Adipose tissue (tissue), 3 donors: Measurements from ENCODE around the gene CPXCR1. TPM values are rescaled to one million over a fixed set of nuclear protein-coding genes. Genes with fewer than 3 reads are reported as not detected.
"Not testable (repeated sequence)": the region's sequence is repeated elsewhere in the genome, so short reads cannot be mapped to it uniquely, and the experiment has no call there.

Experiments used
- H3K27ac ChIP-seq: one replicate; pipeline ENCODE4 v1.5.1; 2013; ENCODE audit warnings: low read depth, low read length
- WGBS, 3 donors: extraction: QIAGEN DNeasy Blood & Tissue Kit; methylation state at CpG; one replicate each; pipeline ENCODE4 v1.1.7; 2013; 5-methylcytosine and 5-hydroxymethylcytosine counted together
- polyA plus RNA-seq, 3 donors: library from polyadenylated mRNA; stranded (reverse); fragments of 200-250 nt; gene quantifications; one replicate each; pipeline ENCODE4 v1.2.3, GENCODE V29; 2013
- donor health status: healthy with polysubstance abuse.
- donor health status: Bipolar disorder and iron deficiency.
- donor health status: healthy.

CPXCR1 gene
- polyA plus RNA-seq = not detected

DNA sequence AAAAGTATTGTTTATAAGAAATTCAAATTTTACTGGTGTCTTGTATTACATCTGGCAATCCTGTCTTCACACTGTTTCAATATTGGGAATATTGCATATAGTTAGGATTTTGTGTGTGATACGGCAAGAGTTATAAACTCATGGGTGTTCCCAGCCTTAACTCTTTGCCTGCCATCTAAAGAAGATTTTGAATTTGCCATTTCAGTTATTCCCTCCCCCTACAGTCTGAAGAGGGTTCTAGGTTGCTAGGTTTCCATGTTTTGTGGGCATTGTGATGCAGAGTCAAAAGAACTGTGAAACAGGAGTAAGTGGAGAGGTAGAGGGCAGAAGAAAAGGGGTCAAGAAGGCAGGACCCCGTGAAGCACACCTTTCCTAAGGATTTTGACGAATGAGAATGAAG is at the start of gene CPXCR1:
Gene CPXCR1, plus strand, starts transcription at position 301 of the 400 bp plus-strand sequence. CDS start 6,190 bp downstream, outside the sequence.
- 50 to 54% (median 53%) methylated on average over 3 of the region's 3 CpGs for WGBS, 3 donors

GRCh38 chrX:88735835-88736234 is 11.2 kb upstream of the CPXCR1 start:
- WGBS, 3 donors = 57 to 80% (median 74%) methylated on average over 4 of the region's 4 CpGs
- no peak overlapping the region for H3K27ac ChIP-seq

More for the DNA sequence above, at the start of gene CPXCR1:
- H3K27ac ChIP-seq = no peak within 1 kb of the TSS

GRCh38 chrX:88746215-88746614 is 810 bp upstream of the CPXCR1 start:
- WGBS, 3 donors = 91 to 93% (median 92%) methylated on average over 5 to 11 of the region's 11 CpGs
- H3K27ac ChIP-seq = not testable (repeated sequence)

- H3K27ac ChIP-seq = not testable (repeated sequence)
- WGBS, 3 donors = 89 to 91% (median 90%) methylated on average over 5 of the region's 5 CpGs
These were observed 5.3 kb downstream of the CPXCR1 start for GRCh38 chrX:88752339-88752738.

- WGBS, 3 donors = 73 to 79% (median 77%) methylated on average over 4 of the region's 4 CpGs
- no peak overlapping the region for H3K27ac ChIP-seq
These were observed 42.8 kb downstream of the CPXCR1 start for GRCh38 chrX:88789825-88790224.
